Muscle of arm (tissue), 12 donors: ENCODE results near the gene PIEZO2. TPM values are rescaled to one million over a fixed set of nuclear protein-coding genes. Genes with fewer than 3 reads are reported as not detected.
A peak's percentile ranks its signal among the peaks of the same experiment; 100 is the strongest.

Experiments used
- DNase-seq: peaks from one replicate; pipeline ENCODE4 v3.0.0-alpha.2; 2013
- polyA plus RNA-seq, 12 donors: library from polyadenylated mRNA; unstranded; fragments of 120-200 nt; gene quantifications; one replicate each; pipeline ENCODE4 v1.2.1, GENCODE V29; 2013; ENCODE audit not compliant: insufficient read length in 12 of 12

Gene PIEZO2
- polyA plus RNA-seq, 12 donors: 20.7 to 71.2 (median 30.9) TPM; not detected in 1

- DNase-seq: no peak
Measured at GRCh38 chr18:11113937-11114336, 35.4 kb downstream of the PIEZO2 start.

- no peak for DNase-seq
Measured at GRCh38 chr18:11113046-11113548, 36.3 kb downstream of the PIEZO2 start.

DNA sequence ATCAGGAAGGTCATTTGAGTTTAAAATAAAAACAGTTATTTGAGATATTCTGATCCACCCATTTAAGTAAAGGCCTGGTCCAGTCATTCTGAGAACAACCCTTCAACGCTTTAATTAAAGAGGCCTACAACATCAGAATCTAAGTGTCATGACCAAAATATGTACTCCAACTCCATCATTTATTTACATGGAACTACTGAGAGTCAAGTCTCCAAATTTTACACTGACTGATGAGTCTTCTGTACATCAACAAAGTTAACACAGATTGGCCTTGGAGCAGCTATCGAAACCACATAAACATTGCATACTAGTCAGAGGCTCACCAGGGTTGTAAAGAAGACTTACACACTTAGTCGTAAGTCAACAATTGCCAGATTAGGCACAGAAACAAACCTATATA is 37.1 kb downstream of the PIEZO2 start:
- no peak for DNase-seq

- DNase-seq: no peak
Measured at GRCh38 chr18:11110509-11110908, 38.9 kb downstream of the PIEZO2 start.

- DNase-seq: no peak
Measured at GRCh38 chr18:11108947-11109346, 40.4 kb downstream of the PIEZO2 start.

GRCh38 chr18:11106894-11107293 is 42.5 kb downstream of the PIEZO2 start:
- no peak for DNase-seq

DNA sequence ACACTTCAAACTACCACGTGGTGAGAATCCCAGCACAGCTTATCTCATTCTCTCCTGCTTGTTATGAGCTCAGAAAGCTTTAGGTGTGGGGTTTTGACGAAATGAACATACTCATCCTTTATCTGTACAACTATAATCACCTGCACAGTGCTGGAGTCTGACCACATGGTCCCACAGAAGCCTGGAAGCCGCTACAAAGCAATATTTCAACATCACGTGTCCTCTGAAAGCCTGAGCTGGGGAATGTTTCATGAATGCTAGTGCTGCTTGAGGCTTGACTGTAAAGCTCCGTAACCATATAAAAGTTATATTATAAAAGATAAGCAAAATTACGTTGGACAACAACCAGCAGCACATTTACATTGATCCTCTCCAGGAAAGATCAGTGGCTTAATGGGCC is 43.9 kb downstream of the PIEZO2 start:
- DNase-seq: no peak

DNA sequence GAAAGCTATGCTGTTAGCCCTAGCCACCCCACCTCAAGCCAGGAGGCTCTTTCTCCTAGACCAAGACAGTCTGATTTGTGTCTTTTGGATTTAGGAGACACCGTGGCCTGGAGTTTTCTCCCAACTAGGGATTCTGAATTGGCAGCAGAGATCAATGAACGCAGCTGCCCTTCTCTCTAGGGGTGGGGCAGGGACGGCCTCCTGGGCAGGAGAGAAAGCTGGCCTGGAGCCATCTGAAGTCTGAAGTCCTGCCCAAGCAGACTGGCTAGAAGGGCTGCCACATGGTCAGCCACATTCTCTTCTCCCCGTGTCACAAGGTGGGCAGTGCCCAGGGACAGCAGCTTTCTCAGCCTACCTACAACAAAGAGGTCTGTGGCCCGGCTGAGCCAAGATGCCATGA is 45.1 kb downstream of the PIEZO2 start:
- no peak for DNase-seq

GRCh38 chr18:11096839-11097750 is 52.3 kb downstream of the PIEZO2 start:
- no peak for DNase-seq

- no peak for DNase-seq
Measured at GRCh38 chr18:11096411-11096810, 53.0 kb downstream of the PIEZO2 start.

DNA sequence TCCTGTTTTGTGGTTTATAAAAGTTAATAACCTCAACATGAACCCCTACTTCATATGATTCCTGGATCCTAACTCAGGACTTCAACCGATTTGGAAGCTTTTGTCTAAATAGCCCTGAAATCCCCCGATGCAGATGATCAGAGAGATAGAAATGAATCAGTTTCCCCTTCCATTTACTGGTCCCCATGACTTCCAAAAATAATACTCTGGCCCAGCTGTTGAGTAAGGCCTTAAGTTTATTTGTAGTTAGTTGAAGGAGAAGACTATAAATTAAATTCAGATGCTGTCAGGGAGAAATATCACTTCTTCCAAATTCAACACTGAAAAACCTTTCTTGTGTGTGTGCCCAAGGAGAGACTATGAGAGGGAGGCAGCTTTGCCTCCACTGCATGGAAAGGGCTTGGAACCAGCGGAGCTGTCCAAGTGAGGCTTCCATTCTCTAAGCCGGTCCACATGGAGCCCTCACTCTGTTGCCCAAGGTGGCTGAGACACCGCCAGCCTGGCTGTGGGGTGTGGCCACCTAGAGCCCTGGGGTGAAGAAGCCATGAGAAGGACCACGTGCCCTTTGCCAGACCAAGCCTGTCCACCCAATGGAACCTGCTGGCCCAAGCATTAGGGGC is 53.6 kb downstream of the PIEZO2 start:
- DNase-seq: no peak

- DNase-seq: no peak
Measured at GRCh38 chr18:11095211-11095610, 54.2 kb downstream of the PIEZO2 start.

GRCh38 chr18:11091746-11092145 is 57.6 kb downstream of the PIEZO2 start:
- DNase-seq: no peak

DNA sequence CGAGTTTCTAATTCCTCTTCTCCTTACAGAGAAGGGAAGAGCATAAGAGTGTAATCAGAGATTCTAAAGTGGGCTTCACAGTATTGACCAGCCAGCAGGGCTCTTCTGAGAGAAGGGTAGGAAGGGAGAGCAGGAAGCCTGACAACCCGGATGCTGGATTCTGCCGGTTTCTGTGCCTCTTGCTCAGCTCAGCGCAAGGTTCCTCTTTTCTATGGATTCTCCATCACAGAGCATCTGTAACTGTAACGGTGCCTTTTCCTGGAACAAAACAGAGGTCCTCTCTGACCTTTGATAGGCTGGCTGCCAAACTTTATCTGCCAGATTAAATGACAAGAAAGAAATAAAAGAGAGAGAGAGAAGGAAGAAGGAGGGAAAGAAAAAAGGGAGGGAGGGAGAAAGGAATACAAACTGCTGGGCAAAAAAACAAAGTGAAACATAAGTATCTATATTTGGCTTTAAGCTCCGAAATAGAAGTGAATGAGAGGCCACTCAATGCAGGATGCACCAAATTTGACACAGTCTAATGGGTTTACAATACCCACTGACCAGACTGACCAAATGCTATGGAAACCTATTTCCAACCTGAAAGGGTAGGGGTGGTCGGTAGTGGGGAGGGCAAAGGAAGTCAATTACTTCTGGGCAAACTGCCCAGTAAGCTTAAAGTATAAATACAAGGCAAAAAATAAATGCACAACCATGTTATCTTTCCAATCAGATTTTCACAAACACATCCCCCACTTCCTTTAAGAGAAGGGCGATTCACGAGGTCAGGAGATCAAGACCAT is 59.2 kb downstream of the PIEZO2 start:
- no peak for DNase-seq

- DNase-seq: no peak
Measured at GRCh38 chr18:11081009-11081532, 68.3 kb downstream of the PIEZO2 start.

DNA sequence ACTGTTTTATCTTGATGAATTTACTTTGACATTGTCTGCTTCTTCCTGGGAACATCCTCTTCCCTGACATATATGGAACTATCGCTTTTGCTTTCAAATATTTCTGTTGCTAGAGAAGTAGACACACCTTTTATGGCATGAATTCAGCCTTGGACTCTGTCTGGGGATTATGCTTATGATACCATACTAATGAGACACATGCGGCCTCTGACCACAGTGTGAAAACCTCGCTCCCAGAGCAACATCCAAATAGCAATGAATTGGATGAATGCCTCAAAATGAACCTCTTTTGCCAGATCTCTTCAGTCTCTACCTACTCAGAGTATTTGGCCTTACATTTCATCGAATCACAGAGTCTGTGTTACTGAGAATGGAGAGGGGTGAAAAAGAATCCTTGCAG is 70.9 kb downstream of the PIEZO2 start:
- DNase-seq: peak; percentile 43

DNA sequence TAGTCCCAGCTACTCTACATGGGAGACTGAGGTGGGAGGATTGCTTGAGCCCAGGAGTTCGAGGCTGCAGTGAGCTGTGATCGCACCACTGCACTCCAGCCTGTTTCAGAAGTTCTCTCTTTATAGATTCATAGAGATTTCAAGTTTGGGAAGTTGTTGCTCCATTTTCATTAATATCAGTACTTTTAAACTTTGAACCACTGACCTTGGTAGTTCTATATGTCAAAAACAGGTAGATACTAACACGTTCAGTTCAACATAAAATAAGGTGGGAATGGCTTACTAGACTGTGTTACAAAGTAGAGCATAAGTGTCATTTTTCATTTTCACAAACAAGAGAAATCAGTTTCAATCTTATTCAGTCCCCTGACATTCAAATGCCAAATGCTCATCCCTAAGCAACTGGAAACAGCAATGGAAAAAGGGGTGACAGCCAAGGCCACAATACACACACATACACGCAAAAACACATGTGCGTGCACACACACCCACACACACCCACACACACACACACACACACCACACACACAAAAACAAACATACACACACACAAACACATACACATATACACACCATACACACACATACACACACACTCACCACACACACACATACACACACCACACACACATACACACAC is 71.7 kb downstream of the PIEZO2 start:
- no peak for DNase-seq

DNA sequence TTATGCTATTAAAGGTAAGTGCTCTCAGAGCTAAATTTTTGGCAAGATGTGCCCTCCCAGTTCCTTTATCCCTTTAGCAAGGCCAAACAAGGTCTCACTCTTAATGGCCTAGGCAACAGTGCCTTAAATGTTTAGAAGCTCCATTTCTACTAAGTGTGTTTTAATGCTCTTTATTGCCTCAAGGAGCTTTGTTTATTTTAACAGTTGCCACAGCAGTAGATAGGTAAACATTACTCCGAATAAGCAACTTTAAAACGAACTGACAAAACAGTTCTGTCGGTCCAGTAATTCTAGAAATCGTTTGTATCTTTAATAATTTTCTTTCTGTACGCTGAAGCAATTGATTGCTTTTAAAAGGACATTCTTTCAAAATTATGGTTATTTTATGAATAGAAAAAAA is 74.5 kb downstream of the PIEZO2 start:
- DNase-seq: no peak

- no peak for DNase-seq
Measured at GRCh38 chr18:11073971-11074370, 75.4 kb downstream of the PIEZO2 start.

DNA sequence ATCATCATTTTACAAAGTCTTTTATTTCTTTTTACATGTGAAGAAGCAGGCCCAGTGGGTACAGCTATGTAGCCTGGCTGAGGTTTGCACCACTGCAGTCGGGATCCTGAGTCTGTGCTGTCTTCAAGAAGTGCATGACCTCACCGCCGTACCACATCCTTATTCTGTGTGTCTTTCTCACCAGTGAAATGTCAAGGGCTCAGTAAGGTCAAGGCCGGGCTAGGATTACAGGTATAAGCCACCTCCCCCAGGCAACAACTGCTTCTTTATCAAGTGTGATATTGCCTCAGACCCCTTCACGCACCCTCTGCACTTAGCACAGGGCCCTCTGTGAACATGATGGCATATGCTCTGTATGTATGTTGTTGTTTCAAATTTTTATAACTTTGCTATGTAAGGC is 76.7 kb downstream of the PIEZO2 start:
- no peak for DNase-seq

DNA sequence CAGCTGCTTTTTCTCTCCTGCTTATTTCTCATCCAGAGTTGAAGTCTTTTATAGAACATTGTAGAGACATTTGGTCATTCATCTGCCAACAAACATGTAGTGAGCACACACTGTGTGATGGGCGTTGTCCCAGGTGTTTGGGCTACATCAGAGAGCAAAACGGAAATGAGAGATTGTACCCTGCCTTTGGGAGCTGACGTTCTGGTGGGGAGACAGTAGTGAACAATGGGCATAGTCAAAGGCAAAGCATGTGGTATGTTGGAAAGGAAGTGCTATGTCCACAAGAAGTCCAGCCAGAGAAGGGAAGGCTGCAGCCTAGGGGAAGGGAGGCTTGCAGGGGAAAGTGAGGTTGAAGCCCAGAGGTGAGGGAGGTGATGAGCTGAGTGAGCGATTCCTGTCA is 78.1 kb downstream of the PIEZO2 start:
- no peak for DNase-seq

DNA sequence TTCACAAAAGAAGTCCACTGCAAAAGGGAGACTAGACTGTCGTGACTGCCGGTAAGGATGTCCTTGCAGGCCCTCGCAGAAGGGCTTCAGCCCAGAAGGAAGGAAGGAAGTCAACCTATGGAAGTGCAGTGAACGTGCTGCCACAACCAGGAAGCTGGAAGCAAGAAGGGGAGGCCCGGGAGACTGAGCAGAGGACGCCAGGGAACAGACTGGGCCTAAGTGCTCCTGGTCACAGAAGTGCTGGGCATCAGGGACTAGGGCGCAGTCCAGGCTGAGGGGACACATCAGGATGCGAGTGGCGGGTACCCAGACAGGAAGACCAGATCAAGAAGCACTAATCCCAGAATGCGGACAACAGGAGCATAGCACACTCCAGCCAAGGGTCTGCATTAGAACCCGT is 78.8 kb downstream of the PIEZO2 start:
- no peak for DNase-seq
